Measurements from ENCODE around the gene NOSTRIN. TPM values are rescaled to one million over a fixed set of nuclear protein-coding genes. Genes with fewer than 3 reads are reported as not detected.
"Not testable (repeated sequence)": the region's sequence is repeated elsewhere in the genome, so short reads cannot be mapped to it uniquely, and the experiment has no call there.

The NOSTRIN gene, protein sequence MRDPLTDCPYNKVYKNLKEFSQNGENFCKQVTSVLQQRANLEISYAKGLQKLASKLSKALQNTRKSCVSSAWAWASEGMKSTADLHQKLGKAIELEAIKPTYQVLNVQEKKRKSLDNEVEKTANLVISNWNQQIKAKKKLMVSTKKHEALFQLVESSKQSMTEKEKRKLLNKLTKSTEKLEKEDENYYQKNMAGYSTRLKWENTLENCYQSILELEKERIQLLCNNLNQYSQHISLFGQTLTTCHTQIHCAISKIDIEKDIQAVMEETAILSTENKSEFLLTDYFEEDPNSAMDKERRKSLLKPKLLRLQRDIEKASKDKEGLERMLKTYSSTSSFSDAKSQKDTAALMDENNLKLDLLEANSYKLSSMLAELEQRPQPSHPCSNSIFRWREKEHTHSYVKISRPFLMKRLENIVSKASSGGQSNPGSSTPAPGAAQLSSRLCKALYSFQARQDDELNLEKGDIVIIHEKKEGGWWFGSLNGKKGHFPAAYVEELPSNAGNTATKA
- polyA plus RNA-seq (ENCODE audit: insufficient read length in 4 of 4): 10 to 100 TPM; 24.2 to 44.2 (median 31.4) TPM

DNA sequence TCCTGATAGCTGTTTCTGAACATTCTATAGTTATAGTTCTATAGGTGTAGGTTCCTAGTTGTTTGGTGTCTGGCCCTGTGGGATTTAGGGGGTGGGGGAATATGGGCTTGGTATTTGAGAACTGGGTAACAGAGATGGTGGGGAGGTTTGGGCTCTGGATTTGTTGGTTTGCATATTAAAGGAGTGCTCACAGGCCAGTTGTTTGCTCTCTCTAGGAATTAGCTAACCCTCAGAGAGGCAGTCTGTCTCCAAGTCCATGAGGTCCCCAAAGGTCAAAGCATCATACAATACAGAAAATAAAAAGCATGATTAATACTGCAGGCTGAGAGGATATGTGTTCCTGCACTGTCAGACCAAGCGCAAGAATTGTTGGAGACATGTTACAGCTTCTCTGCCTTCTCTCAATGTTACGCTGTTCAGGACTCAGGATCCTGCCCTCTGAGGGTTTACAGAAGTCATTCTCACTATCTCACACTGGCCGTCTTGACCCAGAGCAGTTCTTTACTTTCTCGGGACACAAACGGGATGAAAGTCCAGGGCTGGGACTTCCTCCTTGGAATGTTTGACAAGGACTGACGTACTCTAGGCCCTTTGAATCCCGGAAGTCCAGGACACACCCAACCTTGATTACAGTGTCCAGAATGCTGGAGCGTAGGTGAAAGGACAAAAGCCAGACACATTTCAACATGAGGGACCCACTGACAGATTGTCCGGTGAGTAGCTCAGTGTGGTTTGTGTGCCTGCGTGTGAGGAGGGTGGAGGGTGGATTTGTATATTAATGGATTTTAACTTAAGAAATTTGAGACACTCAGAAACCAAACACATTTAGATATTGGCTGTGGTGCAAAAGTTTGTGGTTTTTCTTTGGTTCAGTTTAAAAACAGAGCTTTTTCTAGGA, at the start of gene NOSTRIN:
NOSTRIN (plus strand) TSS at position 677 of the 898 bp plus-strand sequence; CDS start at position 687, 10 bp downstream.
- DNase-seq (ENCODE audit: low read depth in 4 of 4, low spot score in 2 of 4): no peak

GRCh38 chr2:168753765-168754329, 48.6 kb upstream of the NOSTRIN start:
- no peak for DNase-seq (ENCODE audit: low read depth in 4 of 4, low spot score in 2 of 4)

GRCh38 chr2:168757223-168757622, 45.2 kb upstream of the NOSTRIN start:
- DNase-seq (ENCODE audit: low read depth in 4 of 4, low spot score in 2 of 4): no peak

DNA sequence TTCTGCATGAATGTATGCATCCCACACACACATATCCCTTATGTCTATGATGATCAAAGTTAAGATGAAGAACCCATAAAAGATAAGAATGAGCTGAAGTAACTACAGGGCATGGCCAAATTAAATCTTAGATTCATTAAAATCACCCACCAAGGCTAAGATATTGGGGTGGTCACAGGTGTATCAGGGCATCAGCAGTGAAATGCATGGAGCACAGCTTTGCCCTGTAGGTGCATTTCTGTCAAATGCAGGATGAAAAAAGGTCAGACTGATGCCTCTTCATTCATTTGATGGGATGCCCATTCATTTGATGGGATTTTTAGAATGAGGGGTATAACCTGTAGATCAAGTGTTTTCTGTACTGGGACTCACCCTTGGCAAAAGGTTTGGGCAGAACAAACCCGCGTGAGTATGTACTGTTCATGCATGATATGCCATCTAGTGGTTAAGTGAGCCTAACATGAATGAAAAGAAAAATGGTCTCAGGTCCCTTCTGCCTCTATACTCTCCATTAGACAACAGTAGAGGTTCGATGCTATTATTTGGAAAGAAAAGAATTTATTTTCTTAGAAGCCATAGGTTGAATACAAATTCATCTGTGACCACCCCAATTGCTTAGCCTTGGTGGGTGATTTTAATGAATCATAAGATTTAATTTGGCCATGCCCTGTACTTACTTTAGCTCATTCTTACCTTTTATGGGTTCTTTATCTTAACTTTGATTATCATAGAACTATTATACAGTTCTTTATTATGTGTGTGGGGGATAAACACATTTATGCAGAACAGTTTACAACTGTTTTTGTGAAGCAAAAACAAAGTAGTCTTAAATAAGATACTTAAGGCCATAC, 43.2 kb upstream of the NOSTRIN start:
- peak in 1 of 4 donors; percentile 40 for DNase-seq (ENCODE audit: low read depth in 4 of 4, low spot score in 2 of 4)

GRCh38 chr2:168765401-168765800, 37.0 kb upstream of the NOSTRIN start:
- DNase-seq (ENCODE audit: low read depth in 4 of 4, low spot score in 2 of 4): no peak

- no peak for DNase-seq (ENCODE audit: low read depth in 4 of 4, low spot score in 2 of 4)
Measured at GRCh38 chr2:168766600-168766999, 35.8 kb upstream of the NOSTRIN start.

- no peak for DNase-seq (ENCODE audit: low read depth in 4 of 4, low spot score in 2 of 4)
Measured at GRCh38 chr2:168767258-168767657, 35.2 kb upstream of the NOSTRIN start.

DNA sequence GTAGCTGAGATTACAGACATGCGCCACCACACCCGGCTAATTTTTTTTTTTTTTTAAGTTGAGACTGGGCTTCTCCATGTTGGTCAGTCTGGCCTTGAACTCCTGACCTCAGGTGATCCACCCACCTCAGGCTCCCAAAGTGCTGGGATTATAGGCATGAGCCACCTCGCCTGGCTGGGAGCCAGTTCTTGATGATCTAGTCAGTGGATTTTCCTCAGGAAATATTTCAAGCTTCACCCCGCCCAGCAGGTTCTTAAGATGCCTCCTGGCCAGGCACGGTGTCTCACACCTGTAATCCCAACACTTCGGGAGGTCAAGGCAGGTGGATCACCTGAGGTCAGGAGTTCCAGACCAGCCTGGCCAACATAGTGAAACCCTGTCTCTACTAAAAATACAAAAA, 34.1 kb upstream of the NOSTRIN start:
- DNase-seq (ENCODE audit: low read depth in 4 of 4, low spot score in 2 of 4): not testable (repeated sequence)

GRCh38 chr2:168770796-168771195, 31.6 kb upstream of the NOSTRIN start:
- no peak for DNase-seq (ENCODE audit: low read depth in 4 of 4, low spot score in 2 of 4)

GRCh38 chr2:168772704-168773103, 29.7 kb upstream of the NOSTRIN start:
- DNase-seq (ENCODE audit: low read depth in 4 of 4, low spot score in 2 of 4): no peak

GRCh38 chr2:168773128-168773527, 29.3 kb upstream of the NOSTRIN start:
- no peak for DNase-seq (ENCODE audit: low read depth in 4 of 4, low spot score in 2 of 4)

DNA sequence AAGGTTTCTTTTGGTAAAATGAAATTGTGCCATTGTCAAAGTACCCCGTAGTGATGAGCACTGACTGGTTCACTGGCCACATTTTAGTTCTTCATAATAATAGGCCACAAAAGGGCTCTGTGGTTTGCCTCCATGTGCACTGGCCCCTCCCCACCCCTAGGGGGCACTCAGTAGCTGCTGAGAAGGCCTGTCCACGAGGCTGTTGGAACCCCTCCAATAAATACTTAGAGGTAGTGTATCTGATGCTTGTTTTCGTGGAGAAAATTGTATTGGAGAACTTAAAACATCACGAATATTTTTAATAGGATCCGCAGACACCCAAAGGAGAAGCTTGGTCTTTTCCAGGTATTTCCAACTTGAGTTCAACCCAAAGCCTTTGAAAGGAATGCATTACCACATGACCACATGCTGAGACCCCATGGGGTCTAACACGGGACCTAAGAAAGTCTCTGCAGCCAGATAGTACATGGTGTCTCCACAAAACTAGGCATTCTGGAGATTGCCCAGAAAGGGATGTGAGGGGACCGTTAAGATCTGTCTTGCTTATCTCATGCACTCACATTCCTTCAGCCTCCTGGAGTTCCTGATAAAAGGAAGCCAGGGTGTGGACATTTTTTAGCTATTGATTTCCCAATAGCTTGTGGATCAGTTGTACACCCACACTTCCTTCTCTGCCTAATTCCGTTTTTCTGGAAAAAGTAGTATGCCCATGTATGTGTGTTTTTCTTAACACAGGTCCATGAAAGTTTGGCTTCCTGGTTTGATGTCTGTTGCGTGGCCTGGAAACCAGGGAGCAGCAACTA, 28.5 kb upstream of the NOSTRIN start:
- no peak for DNase-seq (ENCODE audit: low read depth in 4 of 4, low spot score in 2 of 4)

DNA sequence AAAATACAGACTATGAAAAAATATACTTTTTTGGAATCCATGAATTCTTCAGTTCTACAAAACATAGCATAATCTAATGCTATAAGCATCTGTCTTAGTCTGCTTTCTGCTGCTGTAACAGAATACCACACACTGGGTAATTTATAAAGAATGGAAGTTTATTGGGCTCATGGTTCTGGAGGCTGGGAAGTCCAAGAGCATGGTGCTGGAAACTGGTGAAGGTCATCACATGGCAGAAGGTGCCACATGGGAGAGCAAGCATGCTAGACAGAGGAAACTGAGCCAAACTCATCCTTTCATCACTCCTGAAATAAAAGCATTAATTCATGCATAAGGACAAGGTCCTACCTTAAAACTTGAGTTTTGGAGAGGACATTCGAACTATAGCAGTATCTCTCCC, 26.6 kb upstream of the NOSTRIN start:
- DNase-seq (ENCODE audit: low read depth in 4 of 4, low spot score in 2 of 4): no peak

- DNase-seq (ENCODE audit: low read depth in 4 of 4, low spot score in 2 of 4): no peak
Measured at GRCh38 chr2:168780669-168781071, 21.8 kb upstream of the NOSTRIN start.

GRCh38 chr2:168781191-168781817, 21.1 kb upstream of the NOSTRIN start:
- DNase-seq (ENCODE audit: low read depth in 4 of 4, low spot score in 2 of 4): no peak

- no peak for DNase-seq (ENCODE audit: low read depth in 4 of 4, low spot score in 2 of 4)
Measured at GRCh38 chr2:168782271-168782670, 20.2 kb upstream of the NOSTRIN start.

GRCh38 chr2:168784993-168785392, 17.4 kb upstream of the NOSTRIN start:
- DNase-seq (ENCODE audit: low read depth in 4 of 4, low spot score in 2 of 4): no peak

- DNase-seq (ENCODE audit: low read depth in 4 of 4, low spot score in 2 of 4): no peak
Measured at GRCh38 chr2:168787098-168787781, 15.2 kb upstream of the NOSTRIN start.

Measured in left renal cortex interstitium (tissue), 4 donors.